ENCODE measurements around the gene ZNF236.

DNA sequence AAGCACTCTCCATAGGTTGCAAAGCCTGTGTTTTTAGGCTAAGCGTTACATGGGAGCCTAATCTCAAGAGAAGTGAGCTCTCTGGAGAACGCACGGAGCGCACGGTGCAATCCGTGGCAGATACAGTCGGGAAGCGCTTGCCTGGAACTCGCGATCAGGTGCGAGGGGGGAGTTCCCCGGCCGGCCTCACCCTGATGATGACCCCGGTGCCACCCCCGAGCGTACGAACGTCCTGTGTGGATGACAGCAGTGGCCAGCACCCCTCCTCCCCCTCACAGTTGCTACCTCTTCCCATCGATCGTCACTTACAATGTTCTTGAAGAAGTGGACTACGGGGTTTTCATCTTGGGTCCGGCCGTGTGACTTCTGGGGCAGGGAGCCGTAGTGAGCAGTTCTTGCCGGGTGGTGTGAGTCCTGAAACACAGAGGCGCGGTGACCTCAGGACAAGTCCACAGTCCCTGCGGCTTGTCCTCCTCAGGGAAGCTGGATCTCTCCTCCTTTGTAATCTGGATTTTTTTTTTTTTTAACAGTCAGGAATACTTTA lies 167.4 kb downstream of the ZNF236 start:
- TF ChIP-seq POLR2A (IDR thresholded peaks at IDR 0.05) = no peak
- TF ChIP-seq, protein P1, sequence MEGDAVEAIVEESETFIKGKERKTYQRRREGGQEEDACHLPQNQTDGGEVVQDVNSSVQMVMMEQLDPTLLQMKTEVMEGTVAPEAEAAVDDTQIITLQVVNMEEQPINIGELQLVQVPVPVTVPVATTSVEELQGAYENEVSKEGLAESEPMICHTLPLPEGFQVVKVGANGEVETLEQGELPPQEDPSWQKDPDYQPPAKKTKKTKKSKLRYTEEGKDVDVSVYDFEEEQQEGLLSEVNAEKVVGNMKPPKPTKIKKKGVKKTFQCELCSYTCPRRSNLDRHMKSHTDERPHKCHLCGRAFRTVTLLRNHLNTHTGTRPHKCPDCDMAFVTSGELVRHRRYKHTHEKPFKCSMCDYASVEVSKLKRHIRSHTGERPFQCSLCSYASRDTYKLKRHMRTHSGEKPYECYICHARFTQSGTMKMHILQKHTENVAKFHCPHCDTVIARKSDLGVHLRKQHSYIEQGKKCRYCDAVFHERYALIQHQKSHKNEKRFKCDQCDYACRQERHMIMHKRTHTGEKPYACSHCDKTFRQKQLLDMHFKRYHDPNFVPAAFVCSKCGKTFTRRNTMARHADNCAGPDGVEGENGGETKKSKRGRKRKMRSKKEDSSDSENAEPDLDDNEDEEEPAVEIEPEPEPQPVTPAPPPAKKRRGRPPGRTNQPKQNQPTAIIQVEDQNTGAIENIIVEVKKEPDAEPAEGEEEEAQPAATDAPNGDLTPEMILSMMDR (IDR thresholded peaks at IDR 0.05) = no peak
